GM19452 (cell line): ENCODE measurements around the gene SPTLC1.
"Not testable (repeated sequence)": the region's sequence is repeated elsewhere in the genome, so short reads cannot be mapped to it uniquely, and the experiment has no call there.

ENCODE experiments used
- ATAC-seq: cut with Tn5 transposase; IDR thresholded peaks from one replicate; pipeline ENCODE4 v1.9.1; 2021; ENCODE audit not compliant: unreplicated experiment

SPTLC1 gene, protein sequence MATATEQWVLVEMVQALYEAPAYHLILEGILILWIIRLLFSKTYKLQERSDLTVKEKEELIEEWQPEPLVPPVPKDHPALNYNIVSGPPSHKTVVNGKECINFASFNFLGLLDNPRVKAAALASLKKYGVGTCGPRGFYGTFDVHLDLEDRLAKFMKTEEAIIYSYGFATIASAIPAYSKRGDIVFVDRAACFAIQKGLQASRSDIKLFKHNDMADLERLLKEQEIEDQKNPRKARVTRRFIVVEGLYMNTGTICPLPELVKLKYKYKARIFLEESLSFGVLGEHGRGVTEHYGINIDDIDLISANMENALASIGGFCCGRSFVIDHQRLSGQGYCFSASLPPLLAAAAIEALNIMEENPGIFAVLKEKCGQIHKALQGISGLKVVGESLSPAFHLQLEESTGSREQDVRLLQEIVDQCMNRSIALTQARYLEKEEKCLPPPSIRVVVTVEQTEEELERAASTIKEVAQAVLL

DNA sequence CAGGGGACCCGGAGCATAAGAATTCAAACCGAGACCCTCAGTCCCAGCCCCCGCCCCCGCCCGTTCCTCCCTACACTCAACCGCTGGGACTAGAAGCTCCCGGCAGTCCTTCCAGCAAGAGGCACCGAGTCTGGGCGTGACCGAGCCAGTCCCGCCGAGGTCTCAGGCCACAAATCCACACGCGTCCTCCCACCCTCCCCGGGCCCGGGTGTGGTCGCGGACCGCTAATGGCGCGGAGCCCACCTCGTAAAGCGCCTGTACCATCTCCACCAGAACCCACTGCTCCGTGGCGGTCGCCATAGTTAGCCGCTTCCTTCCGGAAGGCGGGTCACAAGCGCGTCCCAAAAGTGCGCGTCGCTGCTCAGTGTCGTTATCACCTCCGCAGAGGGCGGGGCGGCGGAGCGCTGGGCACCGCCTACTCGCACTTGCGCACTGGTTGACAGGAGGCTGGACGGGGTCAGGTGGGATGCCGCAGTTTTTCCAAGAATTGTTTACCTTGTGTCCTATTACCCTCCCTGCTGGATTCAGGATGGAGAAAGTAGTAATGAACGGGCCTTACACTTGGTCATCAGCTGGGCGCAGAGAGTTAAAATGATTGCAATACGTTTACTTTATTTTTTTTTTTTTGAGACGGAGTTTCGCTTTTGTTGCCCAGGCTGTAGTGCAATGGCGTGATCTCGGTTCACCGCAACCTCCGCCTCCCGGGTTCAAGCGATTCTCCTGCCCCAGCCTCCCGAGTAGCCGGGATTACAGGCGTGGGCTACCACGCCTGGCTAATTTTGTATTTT lies at the start of gene SPTLC1:
TSS of gene SPTLC1 (minus strand) at position 343 of the 788 bp plus-strand sequence. CDS start at position 300, 43 bp downstream.
- peak; percentile 98 for ATAC-seq

DNA sequence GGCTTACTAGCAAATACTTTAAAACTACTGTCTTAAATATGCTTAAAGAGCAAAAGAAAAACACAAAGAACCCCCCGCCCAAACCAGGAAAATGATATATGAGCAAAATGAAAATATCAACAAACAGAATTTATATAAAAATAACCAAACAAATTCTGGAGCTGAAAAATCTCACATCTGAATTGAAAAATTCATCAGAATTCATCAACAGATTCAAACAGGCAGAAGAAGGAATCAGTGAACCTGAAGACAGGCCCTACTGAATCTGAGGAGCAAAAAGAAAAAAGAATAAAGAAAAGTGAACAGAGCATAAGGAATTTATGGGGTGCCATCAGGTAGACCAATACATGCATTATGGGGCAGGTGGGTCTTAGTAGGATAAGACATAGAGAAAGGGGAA lies 49.8 kb upstream of the SPTLC1 start:
- ATAC-seq = no peak

DNA sequence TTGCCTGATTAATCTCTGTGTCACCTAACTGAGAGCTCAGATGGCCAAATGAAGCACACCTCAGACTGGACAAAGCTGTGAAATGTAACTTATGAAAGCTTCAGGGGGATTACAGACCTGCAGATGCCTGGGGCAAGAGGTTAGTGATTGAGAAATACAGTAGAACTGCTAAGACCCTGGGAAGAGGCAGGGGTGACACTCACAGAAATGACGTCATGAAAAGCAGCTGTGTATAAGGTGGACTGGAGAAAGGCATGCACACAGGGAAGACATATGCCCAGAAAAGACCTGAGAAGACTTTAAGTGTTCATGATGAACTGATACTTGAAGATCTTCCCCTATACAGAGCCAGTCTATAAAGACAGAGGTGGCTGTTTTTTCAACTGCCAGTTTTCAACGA lies 49.3 kb upstream of the SPTLC1 start:
- ATAC-seq = no peak

DNA sequence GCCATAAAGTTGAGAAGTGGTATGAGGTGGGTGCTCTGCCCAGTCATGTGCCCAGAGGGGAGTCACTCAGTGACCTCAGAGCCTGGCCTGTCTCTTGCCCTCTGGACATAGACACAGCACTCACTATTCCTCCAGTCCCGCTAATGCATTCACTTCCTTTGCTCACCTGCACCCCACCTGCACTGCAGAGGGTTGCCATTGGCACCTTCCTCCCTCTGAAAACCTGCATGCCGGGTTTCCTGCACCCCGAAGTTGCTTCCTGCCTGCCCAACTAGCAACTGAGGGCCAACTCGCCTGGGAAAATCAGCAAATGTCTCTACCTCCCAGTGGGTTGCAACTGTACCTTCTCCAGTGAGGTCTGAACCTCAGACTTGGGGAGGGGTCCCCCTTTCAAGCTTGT lies 48.1 kb upstream of the SPTLC1 start:
- ATAC-seq = no peak

DNA sequence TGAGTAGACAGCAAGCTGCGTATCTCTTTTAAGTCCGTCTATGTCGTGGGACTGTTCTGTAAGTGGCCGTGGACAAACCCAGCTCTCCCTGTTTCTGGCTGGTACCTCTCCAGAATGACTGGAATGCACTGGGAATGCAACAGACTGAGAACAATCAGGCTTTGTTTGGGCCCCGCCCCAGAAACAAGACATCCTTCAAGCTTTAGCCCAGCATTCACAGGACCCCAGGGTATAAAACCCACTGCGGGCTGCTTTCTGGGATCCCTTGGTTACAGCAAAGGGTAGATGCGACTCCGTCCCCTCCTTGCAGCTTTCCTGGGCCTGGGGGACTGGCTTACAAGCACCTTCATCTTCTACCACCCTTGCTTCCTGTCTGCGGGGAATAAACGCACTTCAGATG lies 45.6 kb upstream of the SPTLC1 start:
- ATAC-seq = no peak

DNA sequence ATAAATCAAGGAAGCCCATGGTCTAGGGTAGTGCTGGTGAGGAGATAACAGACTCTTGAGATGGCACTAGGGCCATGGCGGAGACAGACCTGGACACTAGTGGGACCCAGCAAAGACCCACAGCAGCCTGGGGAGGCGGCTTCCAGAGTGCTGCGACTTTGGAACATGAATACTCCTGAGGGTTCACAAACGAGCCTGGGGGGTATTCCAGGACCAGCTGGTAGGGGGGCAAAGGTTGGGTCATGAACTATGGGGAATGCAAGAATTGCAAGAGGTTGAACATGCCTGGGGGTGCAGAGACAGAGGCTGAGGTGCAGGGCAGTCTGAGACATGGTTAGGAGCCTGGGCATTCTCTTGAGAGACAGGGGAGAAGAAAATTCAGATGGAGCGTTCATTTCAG lies 43.8 kb upstream of the SPTLC1 start:
- no peak for ATAC-seq

DNA sequence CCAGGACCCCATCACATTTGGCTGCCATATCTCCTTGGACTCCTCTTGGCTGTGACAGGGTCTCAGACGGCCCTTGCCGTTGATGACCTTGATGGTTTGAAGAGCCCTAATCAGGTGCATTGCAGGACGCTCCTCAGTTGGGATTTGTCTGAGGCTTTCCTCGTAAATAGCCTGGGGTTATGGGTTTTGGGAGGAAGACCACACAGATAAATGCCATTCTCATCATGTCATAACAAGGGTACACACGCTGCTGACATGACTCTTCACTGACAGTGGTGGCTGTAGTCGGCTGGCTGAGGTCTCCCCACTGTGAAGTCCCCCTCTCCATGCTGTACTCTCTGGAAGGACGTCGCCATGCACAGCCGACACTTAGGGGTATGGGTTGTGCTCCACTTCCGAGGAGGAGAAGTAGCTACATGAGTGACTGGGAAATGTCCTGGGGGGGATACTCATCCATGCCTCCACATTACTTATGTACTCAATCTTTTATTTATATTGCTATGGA lies 42.9 kb upstream of the SPTLC1 start:
- ATAC-seq = no peak

DNA sequence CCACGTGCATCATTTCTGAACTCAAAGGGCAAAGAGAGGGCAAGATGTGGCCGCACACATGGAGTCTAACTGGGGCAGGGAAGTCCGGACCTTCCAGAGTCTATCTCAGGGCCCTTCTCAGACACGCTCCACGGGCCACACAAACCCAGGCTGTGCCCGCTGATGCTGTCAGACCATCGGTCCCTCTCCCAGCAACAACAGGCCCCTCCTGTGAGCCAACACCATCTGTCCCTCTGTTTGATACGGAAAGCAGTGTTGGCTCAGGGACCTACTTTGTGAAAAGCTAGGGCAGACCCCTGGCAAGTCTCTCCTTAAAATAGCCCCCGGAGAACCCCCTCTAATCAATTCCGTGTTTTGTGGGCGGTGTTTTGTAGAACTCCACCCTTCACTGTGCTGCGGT lies 40.5 kb upstream of the SPTLC1 start:
- not testable (repeated sequence) for ATAC-seq

DNA sequence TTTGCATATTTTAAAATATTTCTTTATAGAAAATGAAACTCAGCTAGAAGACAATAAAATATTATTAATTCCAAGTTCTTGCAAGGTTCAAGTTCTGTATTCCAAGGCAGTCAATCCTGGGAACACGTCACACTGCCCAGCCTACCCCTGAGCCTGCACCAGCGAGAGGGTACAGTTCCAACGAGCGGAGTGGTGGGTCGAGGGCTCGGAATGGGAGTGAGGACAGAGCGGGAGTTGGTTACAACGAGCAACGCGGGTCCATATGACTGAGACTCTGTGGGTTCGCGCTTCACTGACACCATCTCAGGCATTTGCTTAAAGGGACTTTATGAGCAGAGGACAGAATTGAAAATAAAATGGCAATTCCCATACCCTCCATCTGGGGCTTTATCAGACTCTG lies 40.0 kb upstream of the SPTLC1 start:
- ATAC-seq = no peak

DNA sequence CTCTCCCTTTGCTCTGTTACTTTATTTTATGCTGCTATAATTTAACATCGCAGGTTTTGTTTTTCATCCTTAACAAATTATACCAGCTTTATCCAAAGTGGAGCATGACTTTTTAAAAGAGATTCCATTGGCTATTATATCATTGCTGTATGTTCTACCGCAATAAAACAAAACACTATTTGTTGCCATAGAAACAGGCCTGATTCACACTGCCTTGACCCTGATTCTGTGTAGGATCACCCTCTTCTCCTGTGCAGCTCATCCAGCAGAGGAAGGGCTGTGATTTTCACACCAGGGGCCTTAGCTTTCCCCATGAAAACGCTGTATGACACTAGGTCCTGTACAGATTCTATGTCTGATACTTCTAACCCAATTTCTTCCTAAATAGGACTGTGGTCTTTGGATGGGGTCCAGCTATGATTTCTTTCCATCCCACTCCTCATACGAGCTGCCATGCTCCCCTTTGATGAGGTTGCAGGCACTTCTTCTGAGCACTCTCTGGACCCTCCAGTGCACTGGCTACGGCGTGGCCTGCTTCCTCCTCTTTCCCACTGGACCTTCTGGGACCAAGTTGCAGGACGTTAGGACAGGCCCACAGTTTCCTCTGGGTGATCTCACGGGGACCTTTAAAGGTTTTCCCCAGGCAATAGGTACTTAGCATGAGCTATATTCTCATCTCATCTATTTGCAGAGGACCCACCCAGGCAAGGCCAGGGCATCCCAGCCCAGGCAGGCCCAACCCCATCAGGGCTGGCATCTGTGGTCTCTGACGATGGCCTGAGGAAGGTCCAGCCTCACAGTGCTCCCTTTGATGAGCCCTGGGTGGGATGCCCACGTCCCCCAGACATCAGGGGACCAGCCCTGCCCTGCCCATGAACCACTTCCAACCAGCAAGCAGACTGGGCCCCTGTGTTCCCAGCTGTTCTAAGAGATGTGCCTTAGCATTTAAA lies 38.5 kb upstream of the SPTLC1 start:
- ATAC-seq = not testable (repeated sequence)

DNA sequence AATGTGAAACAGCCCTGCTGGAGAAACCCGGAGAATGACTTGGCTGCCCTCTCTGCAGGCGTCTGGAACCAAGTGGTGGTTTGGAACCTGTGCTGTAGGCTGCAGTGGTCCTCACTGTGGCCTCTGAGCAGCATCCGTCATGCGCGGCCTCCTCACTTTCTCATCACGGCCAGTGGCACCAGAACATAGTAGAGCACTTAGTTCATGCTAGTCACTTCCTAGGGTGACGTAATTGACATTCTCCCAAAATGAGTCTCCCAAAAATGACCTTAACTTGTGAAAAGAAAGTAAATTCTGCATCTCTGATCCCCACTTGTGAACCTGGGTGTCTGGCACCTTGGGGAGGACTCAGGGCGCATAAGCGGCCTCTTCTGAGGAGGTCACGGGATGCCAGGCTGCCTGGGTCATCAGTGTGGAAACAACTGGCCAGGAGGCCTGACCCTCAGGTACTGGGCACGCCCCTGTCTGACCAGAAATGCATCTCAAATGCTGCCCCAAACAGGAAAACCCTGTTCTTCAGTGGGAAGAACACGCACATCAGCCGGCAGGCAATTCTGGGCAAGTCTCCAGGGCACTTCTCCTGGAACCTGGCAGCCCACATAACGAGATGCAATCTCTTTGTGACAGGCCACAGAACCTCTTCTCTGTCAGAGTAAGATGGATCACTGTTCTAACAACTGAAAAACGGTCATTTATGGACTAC lies 36.6 kb upstream of the SPTLC1 start:
- ATAC-seq = no peak

DNA sequence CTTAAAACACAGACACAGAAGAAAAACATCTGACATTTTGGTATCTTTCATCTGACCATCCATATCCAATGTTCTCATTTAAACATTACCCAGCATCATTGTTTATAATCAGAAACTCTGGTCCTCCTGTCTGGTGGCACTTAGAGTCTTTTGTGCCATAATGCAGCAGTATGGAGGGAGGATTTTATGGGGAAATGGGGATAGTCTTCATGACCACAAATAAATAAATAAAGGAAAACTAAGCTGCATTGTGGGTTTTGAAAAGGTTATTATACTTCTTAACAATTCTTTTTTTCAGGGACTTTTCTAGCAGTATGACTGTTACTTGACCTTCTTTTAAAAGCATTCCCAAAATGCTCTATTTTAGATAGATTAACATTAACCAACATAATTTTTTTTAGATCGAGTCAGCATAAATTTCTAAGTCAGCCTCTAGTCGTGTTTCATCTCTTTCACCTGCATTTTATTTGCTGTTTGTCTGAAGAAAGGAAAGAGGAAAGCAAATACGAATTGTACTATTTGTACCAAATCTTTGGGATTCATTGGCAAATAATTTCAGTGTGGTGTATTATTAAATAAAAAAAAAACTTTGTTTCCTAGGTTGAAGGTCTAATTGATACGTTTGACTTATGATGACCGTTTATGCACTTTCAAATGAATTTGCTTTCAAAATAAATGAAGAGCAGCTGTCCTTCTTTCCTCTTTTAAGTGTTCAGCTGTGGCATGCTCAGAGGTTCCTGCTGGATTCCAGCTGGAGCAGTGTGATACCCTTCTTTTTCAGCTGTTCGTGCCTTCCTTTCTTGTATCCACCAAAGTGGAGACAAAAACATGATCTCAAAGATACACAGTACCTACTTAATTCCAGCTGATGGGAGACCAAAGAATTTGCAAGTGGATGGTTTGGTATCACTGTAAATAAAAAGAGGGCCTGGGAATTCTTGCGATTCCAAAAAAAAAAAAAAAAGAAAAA lies 35.6 kb upstream of the SPTLC1 start:
- not testable (repeated sequence) for ATAC-seq

DNA sequence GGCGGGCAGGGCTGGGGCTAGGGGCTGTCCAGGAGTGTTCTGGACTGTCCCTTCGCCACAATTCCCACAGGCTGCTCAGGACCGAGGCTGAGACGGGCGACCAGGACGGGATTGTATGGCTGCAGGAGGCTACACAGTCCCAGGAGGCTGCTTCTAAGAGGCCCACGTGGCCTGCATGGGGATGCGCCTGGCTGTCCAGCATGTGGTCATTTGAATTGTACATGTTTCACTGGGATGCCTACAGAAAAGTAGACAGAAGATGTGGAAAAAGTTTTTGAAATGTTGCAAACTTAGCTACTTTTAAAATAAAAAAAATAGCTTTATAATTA lies 32.6 kb upstream of the SPTLC1 start:
- ATAC-seq = no peak

DNA sequence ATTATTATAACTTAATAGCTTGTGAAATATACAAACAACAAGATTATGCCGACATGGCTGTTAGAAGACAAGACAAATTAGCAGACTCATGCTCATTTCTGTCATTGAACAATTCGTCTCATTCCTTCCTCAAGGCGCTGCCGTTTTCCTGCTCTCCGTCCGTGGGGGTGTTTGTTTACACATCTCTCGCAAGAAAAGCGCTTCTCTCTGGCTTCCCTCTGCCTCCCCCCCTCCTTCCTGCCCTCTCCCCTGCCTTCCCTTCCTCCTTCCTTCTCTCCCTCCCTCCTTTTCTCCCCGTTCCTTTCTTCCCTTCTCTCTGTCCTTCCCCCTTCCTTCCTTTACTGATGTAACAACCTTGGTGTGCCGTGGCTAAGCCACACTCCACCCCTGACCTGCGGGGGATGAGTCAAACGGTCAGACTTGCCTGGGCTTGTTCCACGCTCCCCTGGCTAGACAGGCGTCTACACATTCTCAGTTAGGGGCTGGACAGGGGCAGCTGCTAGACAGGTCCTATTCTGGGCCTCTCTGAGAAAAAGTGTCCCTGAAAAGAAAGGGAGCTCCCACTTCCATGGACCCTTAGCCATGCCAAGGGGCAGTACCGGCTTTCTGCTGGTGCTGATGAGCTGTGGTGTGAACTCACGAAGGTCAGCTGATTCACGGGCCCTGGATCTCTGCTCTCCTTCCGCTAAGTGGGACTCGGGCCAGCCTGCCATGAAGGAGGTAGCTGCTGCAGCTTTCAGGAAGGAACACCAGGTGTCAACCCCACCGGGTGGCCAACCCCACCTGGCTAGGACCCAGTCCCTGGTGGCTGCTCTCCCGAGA lies 32.0 kb upstream of the SPTLC1 start:
- peak; percentile 80 for ATAC-seq

DNA sequence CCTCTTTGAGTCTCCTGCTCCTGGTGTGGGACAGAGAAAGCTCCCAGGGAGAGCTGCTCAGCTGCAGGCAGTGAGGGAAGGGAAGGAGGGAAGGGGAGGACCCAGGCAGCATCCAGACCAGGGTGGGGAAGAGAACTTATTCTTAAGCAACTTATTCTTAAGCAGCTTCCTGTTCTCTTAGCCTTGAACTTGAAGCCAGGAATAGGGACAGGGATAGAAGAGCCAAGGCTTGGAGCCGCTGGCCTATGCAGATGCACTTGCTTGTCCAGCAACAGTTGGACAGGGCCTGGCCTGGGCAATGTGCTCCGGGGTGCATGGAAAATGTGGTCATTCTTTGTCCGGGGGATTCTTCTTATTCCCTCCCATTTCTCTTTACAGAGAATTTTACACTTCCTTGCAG lies 31.4 kb upstream of the SPTLC1 start:
- no peak for ATAC-seq

DNA sequence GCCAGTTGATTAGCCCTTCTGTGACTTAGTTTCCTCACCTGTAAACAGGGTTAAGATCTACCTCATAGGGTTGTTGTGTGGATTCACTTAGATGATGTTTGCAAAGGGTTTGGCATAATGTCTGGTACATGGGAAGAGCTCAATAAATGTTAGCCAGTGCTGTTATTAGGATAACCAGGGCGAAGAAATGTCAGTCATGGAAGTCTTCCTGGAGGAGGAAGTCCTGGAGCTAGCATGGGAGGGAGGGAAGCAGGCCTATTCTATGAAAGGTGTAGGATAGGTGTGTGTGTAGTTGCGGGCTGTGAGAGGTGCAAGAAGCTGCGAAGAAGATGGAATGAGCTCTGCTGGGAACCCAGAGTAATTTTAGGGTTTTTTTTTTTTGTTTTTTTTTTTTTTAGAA lies 30.6 kb upstream of the SPTLC1 start:
- ATAC-seq = not testable (repeated sequence)

DNA sequence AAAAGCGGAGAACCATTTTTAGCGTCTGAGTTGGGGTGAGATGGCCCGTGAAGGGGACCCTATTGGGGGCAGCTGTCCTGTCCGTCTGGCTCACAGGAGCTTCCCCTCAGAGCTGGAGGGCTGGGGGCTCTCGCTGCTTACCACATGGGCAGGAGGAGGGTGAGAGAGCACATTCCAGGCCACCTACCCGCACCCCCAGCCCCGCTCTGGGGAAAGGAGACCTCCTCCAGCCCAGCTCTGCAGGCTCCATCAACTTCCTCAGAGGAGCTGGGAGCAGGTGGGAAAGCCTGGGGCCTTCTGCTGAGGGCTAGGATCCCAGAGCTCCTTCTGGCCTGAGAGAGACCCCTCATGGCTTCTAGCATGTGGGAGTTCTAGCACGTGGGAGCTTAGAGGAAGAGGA lies 27.1 kb upstream of the SPTLC1 start:
- no peak for ATAC-seq
